ENCODE results near the gene DGKB. TPM values are rescaled to one million over a fixed set of nuclear protein-coding genes. Genes with fewer than 3 reads are reported as not detected.

DGKB gene
- total RNA-seq, 1 donor from 2014 or later = 2.9 TPM

GRCh38 chr7:14858866-14859265, 43.7 kb downstream of the DGKB start:
- DNase-seq = no peak

GRCh38 chr7:14858410-14858809, 44.1 kb downstream of the DGKB start:
- DNase-seq = no peak

DNA sequence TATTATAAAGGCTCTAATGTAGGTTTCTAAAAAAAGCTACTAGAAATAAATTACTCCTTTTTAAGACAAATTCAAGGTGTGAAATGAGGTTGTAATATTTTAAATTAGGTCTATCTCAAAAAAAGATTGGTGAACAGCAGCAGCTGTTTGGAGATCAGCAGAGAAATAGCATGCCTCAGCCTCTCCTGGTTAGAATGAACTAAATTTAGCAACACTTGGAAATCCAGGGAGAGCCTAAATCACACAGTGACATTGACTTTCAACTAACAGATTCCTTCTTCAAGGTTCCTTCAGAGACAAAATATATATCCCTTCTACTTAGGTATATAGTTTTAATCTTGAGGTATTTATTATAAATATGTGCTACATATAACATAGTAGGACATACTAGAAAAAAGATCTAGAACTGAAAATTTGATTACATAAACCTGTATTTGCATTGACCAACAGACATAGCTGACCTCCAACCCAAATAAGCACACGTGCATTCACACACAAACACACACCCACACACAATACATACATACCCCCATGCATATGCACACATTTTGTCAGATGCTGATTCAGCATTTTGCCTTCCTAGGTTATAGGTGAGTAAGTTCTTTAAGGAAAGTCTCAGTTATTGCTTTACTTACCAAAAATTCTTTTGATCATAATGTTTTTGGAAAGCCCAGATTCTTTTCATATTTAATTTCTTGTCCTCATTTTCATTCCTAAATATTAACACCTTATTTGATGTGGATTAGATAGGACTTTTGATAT, 47.3 kb downstream of the DGKB start:
- DNase-seq = no peak

GRCh38 chr7:14854471-14854870, 48.1 kb downstream of the DGKB start:
- no peak for DNase-seq

DNA sequence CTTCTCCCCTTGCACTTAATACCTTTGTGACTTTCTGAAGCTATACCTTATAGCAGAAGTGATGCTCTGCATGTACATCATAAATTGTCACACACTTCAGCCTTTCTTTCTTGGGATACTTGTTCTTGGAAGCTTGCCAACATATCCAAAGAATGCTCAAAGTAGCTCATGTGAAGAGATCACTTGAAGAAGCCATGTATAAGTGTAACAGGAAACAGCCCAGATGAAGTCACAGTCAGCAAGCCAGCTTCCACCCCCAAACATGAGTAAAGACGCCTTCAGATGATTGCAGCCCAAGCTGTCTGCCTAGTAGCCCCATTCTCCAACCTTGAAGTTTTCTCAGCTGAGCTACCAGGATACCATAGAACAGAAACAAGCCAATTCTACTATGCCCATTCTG, 50.9 kb downstream of the DGKB start:
- DNase-seq = no peak

- DNase-seq = no peak
Observed at GRCh38 chr7:14850039-14850438, 52.5 kb downstream of the DGKB start.

GRCh38 chr7:14846405-14846804, 56.1 kb downstream of the DGKB start:
- DNase-seq = no peak

GRCh38 chr7:14843755-14844154, 58.8 kb downstream of the DGKB start:
- DNase-seq = no peak

DNA sequence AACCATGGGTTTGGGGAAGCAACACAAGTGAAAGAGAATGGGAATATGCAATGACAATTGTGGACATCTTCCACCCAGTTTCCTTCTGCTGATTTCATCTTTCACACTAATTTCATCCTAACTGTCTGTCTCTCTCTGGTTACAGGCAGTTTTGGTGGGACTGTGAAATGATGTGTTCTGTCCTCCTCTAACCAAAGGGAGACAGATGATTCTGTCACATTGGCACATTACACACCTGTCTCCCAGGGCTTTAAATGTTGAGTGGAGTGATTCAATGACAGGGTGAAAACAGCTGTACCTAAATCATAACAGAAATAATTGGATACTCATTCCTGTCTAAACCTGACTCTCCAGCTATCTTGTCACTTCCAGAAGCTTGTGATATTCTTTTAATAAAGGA, 60.0 kb downstream of the DGKB start:
- no peak for DNase-seq

DNA sequence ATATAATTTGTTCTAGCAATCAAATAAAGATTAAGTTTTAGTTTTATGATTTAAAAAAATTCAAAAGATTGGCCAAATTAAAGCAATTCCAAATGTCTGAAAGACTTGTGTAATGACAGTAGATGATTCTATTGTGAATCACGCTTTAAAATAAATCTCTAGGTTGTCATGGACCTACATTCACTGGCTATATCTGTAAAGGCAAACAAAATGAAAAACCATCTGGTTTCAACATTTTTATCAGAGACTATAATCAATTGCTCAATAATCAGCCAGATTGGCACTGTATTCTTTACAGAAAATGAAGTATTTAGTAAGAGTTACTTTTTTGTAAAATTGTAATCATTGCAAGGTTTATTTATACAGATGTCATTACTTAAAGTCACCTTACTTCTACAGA, 60.7 kb downstream of the DGKB start:
- DNase-seq = no peak

DNA sequence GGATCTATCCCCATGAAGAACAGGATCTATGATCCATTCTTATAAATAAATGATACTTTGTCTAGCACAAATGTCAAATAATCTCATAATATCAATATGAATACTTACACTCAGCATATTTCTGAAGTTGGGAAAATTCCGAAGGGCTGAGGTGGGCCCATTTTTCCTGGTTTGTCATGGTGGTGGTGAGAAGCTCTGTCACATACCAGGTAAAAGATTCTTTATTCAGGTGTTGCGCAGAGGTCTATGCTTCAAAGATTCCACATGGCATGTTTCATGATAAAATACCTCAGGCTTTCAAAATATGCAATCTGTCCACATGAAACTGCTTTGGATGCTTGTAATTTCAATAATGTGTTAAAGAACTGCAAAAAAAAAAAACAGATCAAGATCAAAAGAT, 61.5 kb downstream of the DGKB start:
- no peak for DNase-seq

GRCh38 chr7:14839307-14839706, 63.2 kb downstream of the DGKB start:
- no peak for DNase-seq

DNA sequence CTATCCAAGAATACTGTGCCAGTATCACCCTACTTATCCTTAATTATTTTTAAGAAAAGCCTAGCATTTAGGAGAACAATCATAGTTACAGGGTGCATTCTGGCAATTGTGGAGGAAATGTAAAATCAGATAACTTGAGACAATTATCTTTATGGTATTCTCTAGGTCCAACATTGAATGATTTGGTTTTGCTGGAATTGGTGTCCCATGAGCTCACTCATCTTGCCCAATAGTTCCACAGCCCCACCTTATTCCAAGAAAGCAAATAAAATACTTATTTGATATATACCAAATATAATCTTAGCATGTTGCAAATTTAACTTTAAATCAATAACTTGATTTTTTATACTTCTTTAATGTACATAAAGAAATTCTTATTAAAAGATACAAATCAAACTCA, 65.3 kb downstream of the DGKB start:
- DNase-seq = no peak

- peak; percentile 11 for DNase-seq
Observed at GRCh38 chr7:14836571-14837189, 65.9 kb downstream of the DGKB start.

DNA sequence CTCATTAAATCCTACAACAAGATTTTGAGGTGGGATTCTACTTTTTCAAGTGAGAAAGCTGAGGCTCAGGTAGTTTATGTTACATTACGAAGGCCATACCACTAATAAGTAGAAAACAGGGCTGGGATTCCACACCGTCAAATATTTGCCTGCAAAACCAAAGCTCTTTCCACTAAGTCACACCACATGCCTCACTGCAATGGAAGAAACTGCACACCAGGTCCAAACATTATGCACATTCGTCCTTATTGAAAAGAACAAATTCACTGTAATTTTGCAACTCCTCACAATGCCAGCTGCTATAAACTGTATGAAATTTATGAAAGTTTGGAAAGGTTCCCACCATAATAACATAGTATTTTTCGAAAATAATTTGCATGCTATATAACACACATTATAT, 66.5 kb downstream of the DGKB start:
- DNase-seq = no peak

GRCh38 chr7:14835384-14835783, 67.2 kb downstream of the DGKB start:
- no peak for DNase-seq

- DNase-seq = peak; percentile 7
Observed at GRCh38 chr7:14834883-14835282, 67.7 kb downstream of the DGKB start.

GRCh38 chr7:14834456-14834855, 68.1 kb downstream of the DGKB start:
- no peak for DNase-seq

- no peak for DNase-seq
Observed at GRCh38 chr7:14833707-14834106, 68.8 kb downstream of the DGKB start.

GRCh38 chr7:14828053-14828452, 74.5 kb downstream of the DGKB start:
- no peak for DNase-seq

DNA sequence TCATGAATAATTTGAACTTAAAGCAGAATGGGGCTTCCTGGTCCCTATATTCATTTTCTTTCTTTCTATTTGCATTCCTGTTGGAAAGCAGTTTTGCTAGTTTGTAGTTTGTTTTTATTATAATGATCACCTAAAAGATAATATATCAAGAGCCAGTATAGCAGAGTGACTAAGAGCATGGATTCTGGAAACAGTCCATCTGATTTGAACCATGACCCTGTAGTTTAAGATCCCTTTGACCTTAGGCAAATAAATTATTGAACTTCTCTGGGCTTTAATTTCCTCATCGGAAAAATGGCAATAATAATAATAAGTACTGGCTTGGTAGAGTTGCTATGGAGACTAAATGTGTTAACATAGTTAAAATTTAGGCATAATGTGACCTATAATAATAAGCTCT, 76.1 kb downstream of the DGKB start:
- no peak for DNase-seq

DNA sequence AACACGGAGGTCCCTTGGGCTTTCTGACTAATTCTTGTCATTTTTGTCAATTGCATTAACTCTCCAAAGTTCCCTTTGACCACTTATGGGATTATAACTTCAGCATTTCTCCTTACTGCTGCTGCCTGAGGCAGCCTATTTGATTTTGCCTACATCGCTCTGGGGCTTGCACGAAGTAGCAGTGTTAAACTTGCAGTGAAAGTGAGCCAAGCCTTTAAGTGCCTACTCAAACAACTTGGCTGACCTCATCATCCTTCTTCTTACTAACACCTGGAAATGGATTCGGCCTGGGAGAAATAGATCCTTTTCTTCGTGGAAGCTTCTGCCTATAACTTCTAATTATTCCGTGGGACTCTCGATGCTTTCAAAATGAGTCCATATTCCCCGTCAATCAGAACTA, 76.6 kb downstream of the DGKB start:
- DNase-seq = no peak

GRCh38 chr7:14822481-14822854, 80.1 kb downstream of the DGKB start:
- no peak for DNase-seq

DNA sequence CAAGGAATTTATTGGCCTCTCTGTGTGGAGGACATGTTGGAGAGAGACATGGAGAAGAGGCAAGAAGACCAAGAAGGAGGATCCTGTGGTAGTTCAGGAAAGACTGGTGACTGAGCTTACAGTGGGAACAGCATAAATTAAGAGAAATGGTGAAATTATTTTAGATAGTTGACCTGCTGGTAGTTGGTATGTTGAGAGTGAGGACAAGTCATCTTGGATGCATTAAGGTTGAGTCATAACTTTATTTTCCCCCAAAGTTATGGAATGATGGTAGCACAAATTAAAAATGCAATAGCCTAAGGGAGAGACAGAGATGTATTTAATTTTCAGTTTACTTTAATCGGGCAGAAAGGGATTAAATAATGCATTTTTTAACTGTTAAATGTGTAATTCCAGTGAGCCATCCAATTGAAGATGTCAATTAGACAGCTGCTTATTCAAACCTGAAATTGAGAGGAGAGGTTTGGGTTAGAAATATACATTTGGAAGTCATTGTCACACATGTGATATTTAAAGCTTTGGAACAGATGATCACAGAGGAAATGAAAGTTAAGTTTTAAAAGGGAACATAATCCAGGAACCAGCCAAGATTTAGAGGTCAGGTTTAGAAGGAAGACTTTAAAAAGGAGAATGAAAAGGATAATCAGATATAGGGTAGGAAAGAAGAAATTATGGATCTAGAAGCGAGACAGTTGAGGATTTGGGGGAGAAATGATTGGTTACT, 80.6 kb downstream of the DGKB start:
- DNase-seq = no peak

All from skin of body (tissue), 2 donors.